GM12801 (cell line): ENCODE data around the gene RNU6-8.

Experiments
- TF ChIP-seq, protein P1 (sequence below): IDR thresholded peaks from one replicate; pipeline ENCODE4 v1.5.1; 2011; ENCODE audit warnings: control low read depth; ENCODE audit not compliant: insufficient read length; ENCODE audit errors: extremely low read depth

RNU6-8 gene

DNA sequence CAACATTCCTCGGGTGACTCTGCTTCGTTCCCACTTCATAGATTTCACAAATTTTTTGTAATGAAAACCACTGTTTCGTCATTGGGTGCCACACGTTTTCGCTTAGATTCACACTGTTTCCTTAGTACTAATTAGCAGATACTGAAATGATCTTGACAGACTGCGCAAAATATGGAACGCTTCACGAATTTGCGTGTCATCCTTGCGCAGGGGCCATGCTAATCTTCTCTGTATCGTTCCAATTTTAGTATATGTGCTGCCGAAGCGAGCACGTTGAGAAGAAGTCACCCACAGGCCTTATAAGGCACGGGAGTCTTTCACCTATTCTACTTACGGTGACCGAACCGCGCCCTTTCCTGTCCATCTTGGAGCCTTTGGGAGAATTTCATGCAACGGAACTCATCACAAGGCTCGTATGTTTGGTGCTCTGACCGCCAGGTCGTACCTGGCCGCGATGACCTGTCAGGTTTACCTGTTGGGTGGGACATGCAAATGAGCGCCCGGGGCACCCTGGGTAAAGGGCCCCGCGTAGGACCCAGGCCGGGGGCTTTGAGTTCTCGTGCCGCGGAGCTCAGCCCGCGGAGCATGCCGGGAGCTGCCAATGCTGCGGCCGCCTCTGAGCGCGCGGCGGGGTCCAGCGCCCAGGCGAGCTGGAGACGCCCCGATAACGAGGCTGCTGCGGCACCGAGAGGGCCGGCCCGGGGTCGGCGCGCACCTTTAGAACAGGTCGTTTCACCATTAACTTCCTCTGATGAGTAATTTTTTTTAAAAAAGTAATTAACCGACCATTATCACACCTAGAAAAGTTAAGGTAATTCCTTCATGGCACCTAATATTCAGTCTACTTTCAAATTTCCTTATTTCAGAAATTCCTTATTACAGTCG lies at the start of gene RNU6-8:
RNU6-8 (minus strand) TSS at position 272 of the 885 bp plus-strand sequence.
- TF ChIP-seq, protein P1, sequence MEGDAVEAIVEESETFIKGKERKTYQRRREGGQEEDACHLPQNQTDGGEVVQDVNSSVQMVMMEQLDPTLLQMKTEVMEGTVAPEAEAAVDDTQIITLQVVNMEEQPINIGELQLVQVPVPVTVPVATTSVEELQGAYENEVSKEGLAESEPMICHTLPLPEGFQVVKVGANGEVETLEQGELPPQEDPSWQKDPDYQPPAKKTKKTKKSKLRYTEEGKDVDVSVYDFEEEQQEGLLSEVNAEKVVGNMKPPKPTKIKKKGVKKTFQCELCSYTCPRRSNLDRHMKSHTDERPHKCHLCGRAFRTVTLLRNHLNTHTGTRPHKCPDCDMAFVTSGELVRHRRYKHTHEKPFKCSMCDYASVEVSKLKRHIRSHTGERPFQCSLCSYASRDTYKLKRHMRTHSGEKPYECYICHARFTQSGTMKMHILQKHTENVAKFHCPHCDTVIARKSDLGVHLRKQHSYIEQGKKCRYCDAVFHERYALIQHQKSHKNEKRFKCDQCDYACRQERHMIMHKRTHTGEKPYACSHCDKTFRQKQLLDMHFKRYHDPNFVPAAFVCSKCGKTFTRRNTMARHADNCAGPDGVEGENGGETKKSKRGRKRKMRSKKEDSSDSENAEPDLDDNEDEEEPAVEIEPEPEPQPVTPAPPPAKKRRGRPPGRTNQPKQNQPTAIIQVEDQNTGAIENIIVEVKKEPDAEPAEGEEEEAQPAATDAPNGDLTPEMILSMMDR = no peak

DNA sequence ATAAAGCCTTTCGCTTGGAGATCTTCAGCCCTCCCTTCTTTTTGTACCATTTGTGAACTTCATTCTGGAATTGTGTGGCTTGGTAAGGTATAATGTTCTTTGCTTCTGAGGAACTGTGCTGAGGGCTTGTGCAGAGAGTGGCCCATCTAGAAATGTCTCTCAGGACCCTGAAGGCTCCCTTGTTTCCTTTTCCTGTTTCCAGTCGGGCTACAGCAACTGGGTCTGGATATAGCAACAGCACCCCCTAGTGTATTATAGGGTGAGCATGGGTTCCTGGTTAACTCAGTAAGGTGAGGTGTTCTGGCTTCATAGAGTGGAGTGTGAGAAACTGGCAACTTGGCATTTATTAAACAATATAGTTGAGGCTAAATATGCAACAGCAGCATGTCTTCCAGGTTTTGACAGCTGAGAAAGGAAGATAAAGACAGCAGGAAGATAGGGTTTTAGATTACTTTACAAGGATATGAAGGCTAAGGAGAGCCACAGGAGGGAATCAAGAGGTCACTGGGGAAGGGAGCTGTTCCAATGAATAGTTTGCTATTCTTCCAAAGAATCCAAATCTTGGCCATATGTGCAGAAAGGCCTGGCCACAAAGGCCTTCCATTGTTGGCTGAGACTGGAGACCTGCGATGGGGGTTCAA lies 49.1 kb upstream of the RNU6-8 start:
- TF ChIP-seq, protein P1 = no peak

DNA sequence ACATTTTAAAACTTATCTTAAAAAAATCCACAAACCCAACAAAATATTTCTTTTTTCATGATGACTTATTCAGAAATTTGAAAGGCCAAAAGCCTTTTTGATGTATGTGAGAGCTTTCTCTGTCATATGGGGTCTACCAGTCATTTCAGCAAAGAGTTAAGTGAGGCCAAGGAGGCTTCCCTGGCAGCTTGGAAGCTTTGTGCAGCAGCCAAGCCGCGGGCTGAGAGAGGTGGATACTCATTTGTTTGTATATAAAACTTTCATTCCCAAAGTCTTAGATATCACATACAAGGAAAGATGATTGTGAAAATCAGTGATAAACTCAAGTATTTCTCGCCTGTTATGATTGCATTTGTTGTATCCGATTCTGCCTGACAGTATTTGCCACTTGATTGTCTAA lies 48.5 kb upstream of the RNU6-8 start:
- TF ChIP-seq, protein P1 = no peak

DNA sequence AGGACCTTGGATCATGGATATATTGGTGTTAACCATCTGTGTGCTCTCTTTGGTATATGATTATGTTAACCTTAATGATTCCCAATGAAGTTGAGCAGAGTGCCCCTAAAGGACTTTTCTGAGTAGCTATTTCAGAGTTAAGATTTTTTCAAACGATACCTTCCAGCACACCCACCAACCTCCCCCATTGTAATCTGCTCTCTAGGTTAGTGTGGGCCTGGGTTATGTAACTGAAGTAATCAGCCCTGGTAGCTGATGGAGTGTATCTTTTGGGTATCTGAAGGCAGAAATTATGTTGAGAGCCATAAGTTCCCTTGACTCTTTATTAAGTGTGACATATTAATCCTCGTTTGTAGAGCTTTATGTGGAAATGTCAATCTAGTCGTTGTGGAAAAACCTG lies 47.6 kb upstream of the RNU6-8 start:
- TF ChIP-seq, protein P1 = no peak

DNA sequence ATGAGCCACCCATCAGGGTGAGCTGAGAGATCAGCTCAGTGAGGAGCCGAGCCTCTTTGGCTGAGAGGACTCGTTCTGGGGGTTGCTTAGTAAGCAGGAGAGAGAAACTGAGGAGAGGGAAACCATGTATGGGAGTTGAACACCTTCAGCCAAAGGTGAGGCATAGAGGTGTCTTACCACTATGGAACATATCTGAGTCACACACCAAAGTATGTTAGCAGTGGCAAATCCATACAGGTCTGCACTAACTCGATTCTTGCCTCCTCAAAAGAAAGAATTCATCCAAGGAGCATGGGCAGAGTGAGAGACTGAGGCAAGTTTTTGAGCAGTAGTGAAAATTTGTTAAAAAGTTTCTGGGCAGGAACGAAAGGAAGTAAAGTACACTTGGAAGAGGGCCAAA lies 46.7 kb upstream of the RNU6-8 start:
- TF ChIP-seq, protein P1 = no peak

DNA sequence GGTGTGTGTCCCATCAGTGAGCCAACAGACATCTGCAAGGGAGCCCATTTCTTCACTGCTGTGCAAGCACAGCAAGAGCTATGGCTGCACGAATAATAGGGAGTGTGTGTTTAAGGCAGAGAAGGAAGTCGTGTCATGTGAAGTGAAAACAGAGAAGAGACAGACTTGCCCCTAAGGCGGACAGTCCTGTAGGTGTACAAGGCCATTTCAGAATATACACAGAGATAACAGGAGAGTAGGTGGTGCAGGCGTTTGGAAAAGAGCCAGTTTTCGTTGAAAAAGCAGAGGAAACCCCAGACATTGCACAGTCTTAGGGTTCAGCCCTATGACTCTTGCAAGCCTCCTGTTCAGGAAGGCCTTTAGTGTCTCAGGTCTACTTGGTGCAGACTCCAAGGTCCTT lies 46.3 kb upstream of the RNU6-8 start:
- TF ChIP-seq, protein P1 = no peak

DNA sequence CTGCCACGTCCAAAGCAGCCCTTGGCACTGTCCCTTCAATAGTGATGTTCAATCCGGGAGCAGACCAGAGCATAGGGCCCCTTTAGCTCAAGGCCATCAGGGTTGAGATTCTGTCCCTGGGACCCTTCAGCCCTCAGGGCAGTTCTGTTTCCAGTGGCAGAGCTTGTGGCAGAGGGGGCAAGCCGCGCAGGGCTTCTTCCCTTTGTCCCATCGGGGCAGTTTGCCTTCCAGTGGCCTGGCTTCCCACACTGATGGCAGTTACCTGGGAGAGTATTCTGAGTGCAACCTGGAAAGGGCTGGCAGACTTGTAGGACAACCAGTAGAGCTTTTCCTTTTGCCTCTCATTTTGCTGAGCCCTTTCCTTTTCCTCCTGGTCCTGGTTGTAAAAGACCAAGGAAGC lies 43.7 kb upstream of the RNU6-8 start:
- TF ChIP-seq, protein P1 = no peak
